ENCODE measurements around the gene PANK4. TPM values are rescaled to one million over a fixed set of nuclear protein-coding genes. Genes with fewer than 3 reads are reported as not detected.

Gene PANK4
- total RNA-seq, 1 experiment from 2014 or later: 32.2 TPM

DNA sequence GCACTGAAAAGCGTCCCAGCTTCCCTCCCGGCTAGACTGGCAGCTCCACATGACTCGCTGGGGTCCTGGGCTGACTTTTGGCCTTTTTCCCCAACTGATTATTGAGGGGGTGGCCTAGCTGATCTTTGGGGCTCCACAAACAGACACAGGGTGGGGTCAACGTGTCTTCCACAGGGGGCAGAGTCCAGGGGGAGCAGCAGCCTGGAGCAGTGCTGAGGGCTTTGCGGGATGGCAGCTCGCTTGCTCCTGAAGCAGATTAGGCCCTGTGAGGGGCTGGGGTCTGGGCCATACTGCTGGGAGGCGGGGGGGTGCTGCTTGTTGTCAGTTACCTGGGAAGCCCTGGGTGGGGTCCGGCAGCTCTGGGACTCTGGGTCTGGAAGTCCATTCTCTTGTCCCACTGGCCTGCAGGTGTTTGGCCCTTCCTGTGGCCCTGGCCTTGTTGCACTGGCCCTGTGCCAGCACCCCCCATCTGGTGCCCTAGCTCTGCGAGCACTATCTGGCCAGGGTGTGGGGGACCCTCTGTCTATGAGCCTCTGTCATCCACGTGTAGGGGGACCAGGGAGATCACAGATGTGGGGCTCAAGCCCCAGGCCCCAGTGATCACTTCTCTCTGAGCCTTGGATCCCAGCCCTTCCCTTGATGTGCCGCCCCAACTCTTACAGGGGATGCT lies 16.0 kb upstream of the PANK4 start:
- Mint-ChIP-seq H3K36me3 (ENCODE audit: insufficient read depth in 1 of 3, low read depth in 3 of 3) (no peaks in the 10 kb centered on the region), H3K27me3 (ENCODE audit: low read depth) (peaks cover 42% of the 10 kb centered on the region), H3K9me3 (no peaks in the 10 kb centered on the region; a peak in 1 of 5 replicates), H3K4me1 (peaks cover 3 to 20% of the 10 kb centered on the region in 2 experiments; a peak in 2 of 4 replicates), H3K27ac (peak overlapping the region in 1 of 3 experiments; percentile 39; a peak in 1 of 7 replicates), H3K4me3 (no peak overlapping the region)
- Histone ChIP-seq H3K4ac (ENCODE audit: low read depth, low read length) (no peak overlapping the region), H3K23ac (ENCODE audit: insufficient read length, low read depth, low read length) (no peak overlapping the region), H2BK15ac (ENCODE audit: low read depth, low read length) (no peak overlapping the region), H3K4me2 (ENCODE audit: insufficient read depth, insufficient read length, low read length) (no peak overlapping the region), H2BK120ac (ENCODE audit: low read depth, low read length, poor library complexity, severe bottlenecking) (no peak overlapping the region), H3K9me3 (ENCODE audit: control insufficient read depth, low read depth, low read length) (no peaks in the 10 kb centered on the region), H2BK5ac (ENCODE audit: insufficient read length, low read length) (no peak overlapping the region), H3K56ac (ENCODE audit: insufficient read length, low read depth, low read length) (no peak overlapping the region), H3K9ac (ENCODE audit: extremely low read depth, insufficient read length, low read length) (no peak overlapping the region), H3K18ac (ENCODE audit: insufficient read length, low read depth, low read length) (no peak overlapping the region), H3T11ph (ENCODE audit: low read length) (no peak overlapping the region), H4K8ac (replicated peaks; ENCODE audit: insufficient read length, low read depth, low read length) (no peak overlapping the region), H3K79me2 (ENCODE audit: insufficient read depth, low read length) (no peaks in the 10 kb centered on the region), H2AFZ (ENCODE audit: low read length) (no peak overlapping the region), H2AK5ac (ENCODE audit: insufficient read length, low read length) (no peak overlapping the region), H2BK20ac (ENCODE audit: low read depth, low read length, poor library complexity, severe bottlenecking) (no peak overlapping the region), H4K5ac (ENCODE audit: insufficient read length, low read depth, low read length) (no peak overlapping the region), H3K27ac (ENCODE audit: insufficient read length, low read depth, low read length) (no peak overlapping the region), H3K23me2 (ENCODE audit: insufficient read length, low read depth, low read length, poor library complexity, severe bottlenecking) (peaks cover 11% of the 10 kb centered on the region), H3K79me1 (ENCODE audit: insufficient read depth, low read depth, low read length, poor library complexity, severe bottlenecking) (no peaks in the 10 kb centered on the region), H3K4me1 (ENCODE audit: insufficient read depth, low read length) (no peaks in the 10 kb centered on the region), H2BK12ac (ENCODE audit: insufficient read length, low read depth, low read length) (no peak overlapping the region), H3K14ac (ENCODE audit: insufficient read depth, low read length) (no peak overlapping the region), H3K27me3 (ENCODE audit: insufficient read depth, low read length) (no peaks in the 10 kb centered on the region; the same call in 1 of the 2 replicates), H4K91ac (ENCODE audit: insufficient read length, low read depth, low read length) (no peak overlapping the region), H4K20me1 (ENCODE audit: control insufficient read depth, insufficient read depth, insufficient read length) (no peaks in the 10 kb centered on the region)
- TF ChIP-seq, protein P1, sequence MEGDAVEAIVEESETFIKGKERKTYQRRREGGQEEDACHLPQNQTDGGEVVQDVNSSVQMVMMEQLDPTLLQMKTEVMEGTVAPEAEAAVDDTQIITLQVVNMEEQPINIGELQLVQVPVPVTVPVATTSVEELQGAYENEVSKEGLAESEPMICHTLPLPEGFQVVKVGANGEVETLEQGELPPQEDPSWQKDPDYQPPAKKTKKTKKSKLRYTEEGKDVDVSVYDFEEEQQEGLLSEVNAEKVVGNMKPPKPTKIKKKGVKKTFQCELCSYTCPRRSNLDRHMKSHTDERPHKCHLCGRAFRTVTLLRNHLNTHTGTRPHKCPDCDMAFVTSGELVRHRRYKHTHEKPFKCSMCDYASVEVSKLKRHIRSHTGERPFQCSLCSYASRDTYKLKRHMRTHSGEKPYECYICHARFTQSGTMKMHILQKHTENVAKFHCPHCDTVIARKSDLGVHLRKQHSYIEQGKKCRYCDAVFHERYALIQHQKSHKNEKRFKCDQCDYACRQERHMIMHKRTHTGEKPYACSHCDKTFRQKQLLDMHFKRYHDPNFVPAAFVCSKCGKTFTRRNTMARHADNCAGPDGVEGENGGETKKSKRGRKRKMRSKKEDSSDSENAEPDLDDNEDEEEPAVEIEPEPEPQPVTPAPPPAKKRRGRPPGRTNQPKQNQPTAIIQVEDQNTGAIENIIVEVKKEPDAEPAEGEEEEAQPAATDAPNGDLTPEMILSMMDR (conservative IDR thresholded peaks at IDR 0.05): no peak
- DNase-seq: no peak
- WGBS (ENCODE audit: extremely low coverage, insufficient read length, low lambda C conversion rate): no CpG with 5 or more reads among the region's 11 CpGs
